Neural progenitor cell (in vitro differentiated cells): ENCODE data around the gene DCP1A.

Source experiments
- EZH2 ChIP-seq: fragments of 200-600 bp; sonication (generic); IDR thresholded peaks from 2 replicates; pipeline ENCODE4 v1.6.1; 2017; ENCODE audit warnings: antibody characterized with exemption, mild to moderate bottlenecking, moderate library complexity
- TF ChIP-seq, protein P1 (sequence below): fragments of 200-600 bp; sonication (generic); IDR thresholded peaks from 2 replicates; pipeline ENCODE4 v1.5.1; 2017; ENCODE audit warnings: antibody characterized with exemption, mild to moderate bottlenecking

GRCh38 chr3:53254509-53255422, 92.6 kb downstream of the DCP1A start:
- no peak for TF ChIP-seq EZH2
- TF ChIP-seq, protein P1, sequence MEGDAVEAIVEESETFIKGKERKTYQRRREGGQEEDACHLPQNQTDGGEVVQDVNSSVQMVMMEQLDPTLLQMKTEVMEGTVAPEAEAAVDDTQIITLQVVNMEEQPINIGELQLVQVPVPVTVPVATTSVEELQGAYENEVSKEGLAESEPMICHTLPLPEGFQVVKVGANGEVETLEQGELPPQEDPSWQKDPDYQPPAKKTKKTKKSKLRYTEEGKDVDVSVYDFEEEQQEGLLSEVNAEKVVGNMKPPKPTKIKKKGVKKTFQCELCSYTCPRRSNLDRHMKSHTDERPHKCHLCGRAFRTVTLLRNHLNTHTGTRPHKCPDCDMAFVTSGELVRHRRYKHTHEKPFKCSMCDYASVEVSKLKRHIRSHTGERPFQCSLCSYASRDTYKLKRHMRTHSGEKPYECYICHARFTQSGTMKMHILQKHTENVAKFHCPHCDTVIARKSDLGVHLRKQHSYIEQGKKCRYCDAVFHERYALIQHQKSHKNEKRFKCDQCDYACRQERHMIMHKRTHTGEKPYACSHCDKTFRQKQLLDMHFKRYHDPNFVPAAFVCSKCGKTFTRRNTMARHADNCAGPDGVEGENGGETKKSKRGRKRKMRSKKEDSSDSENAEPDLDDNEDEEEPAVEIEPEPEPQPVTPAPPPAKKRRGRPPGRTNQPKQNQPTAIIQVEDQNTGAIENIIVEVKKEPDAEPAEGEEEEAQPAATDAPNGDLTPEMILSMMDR = no peak
